ENCODE measurements around the gene MAP7. TPM values are rescaled to one million over a fixed set of nuclear protein-coding genes. Genes with fewer than 3 reads are reported as not detected.

Gene MAP7
- polyA plus RNA-seq, 2 of the 4 experiments (the other 2 are of a cell fraction) = 60.6 to 64.5 TPM

- Histone ChIP-seq H3K9me3 (no peaks in the 10 kb centered on the region), H3K4me3 (no peak overlapping the region), H3K4me2 (peak overlapping the region; percentile 49), H3K4me1 (peaks cover 87% of the 10 kb centered on the region), H3K27ac (peak overlapping the region; percentile 50 to 69; a peak in 5 of 6 replicates)
- 36% methylated on average over 3 of the region's 3 CpGs for WGBS (ENCODE audit: missing lambda C conversion rate)
- no peak for TF ChIP-seq BCL3 (IDR thresholded peaks at IDR 0.05)
- TF ChIP-seq TFCP2L1 (CRISPR knock-in tag; IDR thresholded peaks at IDR 0.05) = no peak
- no peak for TF ChIP-seq EHMT2 (IDR thresholded peaks at IDR 0.05; ENCODE audit: low read depth)
- TF ChIP-seq EHF (CRISPR knock-in tag; IDR thresholded peaks at IDR 0.05) = no peak
- TF ChIP-seq POLR2A (IDR thresholded peaks at IDR 0.05; ENCODE audit: low read length) = no peak
- no peak for TF ChIP-seq HOXB5 (CRISPR knock-in tag; IDR thresholded peaks at IDR 0.05)
- TF ChIP-seq ZNF302 (CRISPR knock-in tag; IDR thresholded peaks at IDR 0.05) = no peak
- TF ChIP-seq MYC (IDR thresholded peaks at IDR 0.05; ENCODE audit: borderline replicate concordance, low read length) = no peak
- TF ChIP-seq, protein P1, sequence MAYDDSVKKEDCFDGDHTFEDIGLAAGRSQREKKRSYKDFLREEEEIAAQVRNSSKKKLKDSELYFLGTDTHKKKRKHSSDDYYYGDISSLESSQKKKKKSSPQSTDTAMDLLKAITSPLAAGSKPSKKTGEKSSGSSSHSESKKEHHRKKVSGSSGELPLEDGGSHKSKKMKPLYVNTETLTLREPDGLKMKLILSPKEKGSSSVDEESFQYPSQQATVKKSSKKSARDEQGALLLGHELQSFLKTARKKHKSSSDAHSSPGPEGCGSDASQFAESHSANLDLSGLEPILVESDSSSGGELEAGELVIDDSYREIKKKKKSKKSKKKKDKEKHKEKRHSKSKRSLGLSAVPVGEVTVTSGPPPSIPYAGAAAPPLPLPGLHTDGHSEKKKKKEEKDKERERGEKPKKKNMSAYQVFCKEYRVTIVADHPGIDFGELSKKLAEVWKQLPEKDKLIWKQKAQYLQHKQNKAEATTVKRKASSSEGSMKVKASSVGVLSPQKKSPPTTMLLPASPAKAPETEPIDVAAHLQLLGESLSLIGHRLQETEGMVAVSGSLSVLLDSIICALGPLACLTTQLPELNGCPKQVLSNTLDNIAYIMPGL (CRISPR knock-in tag; IDR thresholded peaks at IDR 0.05; ENCODE audit: borderline replicate concordance) = no peak
- no peak for TF ChIP-seq ZC3H11A (IDR thresholded peaks at IDR 0.05)
- TF ChIP-seq HOXA7 (CRISPR knock-in tag; IDR thresholded peaks at IDR 0.05) = no peak
- ATAC-seq (peak in 1 of 2 experiments; percentile 39; a peak in 2 of 6 replicates), DNase-seq (ENCODE audit: low read depth in 1 of 2, low spot score in 1 of 2) (no peak), FAIRE-seq (no peak)
- ChIA-PET POLR2A (no interaction called here), CTCF (interaction anchor here (1.5 kb wide), 1 partner anchor 11 kb away, joined by 4 read pairs; no protein-coding TSS in a partner anchor)
These were observed 38.3 kb downstream of the MAP7 start for GRCh38 chr6:136511926-136512325.

DNA sequence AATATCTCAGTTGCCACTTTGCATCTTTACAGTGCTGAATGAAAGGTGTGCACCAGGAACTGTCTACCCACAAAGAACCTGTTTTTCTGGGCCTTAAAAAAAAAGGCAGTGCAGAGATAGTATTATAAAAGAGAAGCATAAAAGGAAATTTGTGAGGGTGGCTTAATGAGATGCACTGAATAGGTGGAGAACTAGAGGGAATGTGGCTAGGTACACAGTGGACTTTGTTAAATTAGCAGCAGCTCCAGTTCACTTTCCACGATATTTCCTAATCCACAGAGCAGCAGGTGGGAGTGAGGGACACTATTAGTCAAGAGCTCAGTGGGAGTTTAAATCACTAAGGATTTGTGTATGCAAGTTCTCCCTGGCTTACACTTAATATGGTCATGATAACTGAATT lies 38.8 kb downstream of the MAP7 start:
- ChIA-PET CTCF (interaction anchor here (1.5 kb wide), 1 partner anchor 12 kb away, joined by 4 read pairs; no protein-coding TSS in a partner anchor), POLR2A (no interaction called here)
- Histone ChIP-seq H3K27ac (peak overlapping the region; percentile 50 to 69; a peak in 5 of 6 replicates), H3K4me1 (peaks cover 87% of the 10 kb centered on the region), H3K9me3 (no peaks in the 10 kb centered on the region), H3K4me3 (no peak overlapping the region), H3K4me2 (peak overlapping the region; percentile 49; the same call in 2 of the 3 replicates)
- TF ChIP-seq TP53 (CRISPR knock-in tag; IDR thresholded peaks at IDR 0.05) (no peak), JUNB (IDR thresholded peaks at IDR 0.05) (no peak), FOSL2 (IDR thresholded peaks at IDR 0.05) (no peak), FOSL2 (CRISPR knock-in tag; IDR thresholded peaks at IDR 0.05) (no peak), HOXB13 (CRISPR knock-in tag; IDR thresholded peaks at IDR 0.05; ENCODE audit: low read depth) (no peak), NPAS2 (CRISPR knock-in tag; IDR thresholded peaks at IDR 0.05; ENCODE audit: borderline replicate concordance) (no peak)
- ATAC-seq = no peak
- WGBS (ENCODE audit: missing lambda C conversion rate) = 63% methylated on average over 1 of the region's 1 CpG
- DNase-seq (ENCODE audit: low read depth in 1 of 2, low spot score in 1 of 2) = no peak
- FAIRE-seq = no peak

- no peak for FAIRE-seq
- CTCF ChIA-PET = interaction anchor here (1.5 kb wide), 1 partner anchor 40 kb away, joined by 5 read pairs; the partner anchor contains the start of gene MAP7
- Histone ChIP-seq H3K4me1 (peaks cover 87% of the 10 kb centered on the region), H3K9me3 (no peaks in the 10 kb centered on the region), H3K27ac (peak overlapping the region; percentile 50 to 69; a peak in 3 of 6 replicates), H3K4me3 (no peak overlapping the region), H3K4me2 (no peak overlapping the region; the same call in 1 of the 3 replicates)
- no peak for DNase-seq (ENCODE audit: low read depth in 1 of 2, low spot score in 1 of 2)
- POLR2A ChIA-PET = no interaction called here
- no peak for ATAC-seq
- WGBS (ENCODE audit: missing lambda C conversion rate) = 76% methylated on average over 4 of the region's 4 CpGs
- no peak for TF ChIP-seq RCOR1 (IDR thresholded peaks at IDR 0.05; ENCODE audit: low read depth, low read length)
- TF ChIP-seq RFX5 (IDR thresholded peaks at IDR 0.05) = no peak
- no peak for TF ChIP-seq HEYL (CRISPR knock-in tag; IDR thresholded peaks at IDR 0.05)
- TF ChIP-seq EP300 (IDR thresholded peaks at IDR 0.05) = no peak
- TF ChIP-seq TFCP2L1 (CRISPR knock-in tag; IDR thresholded peaks at IDR 0.05) = no peak
- TF ChIP-seq, protein P2, sequence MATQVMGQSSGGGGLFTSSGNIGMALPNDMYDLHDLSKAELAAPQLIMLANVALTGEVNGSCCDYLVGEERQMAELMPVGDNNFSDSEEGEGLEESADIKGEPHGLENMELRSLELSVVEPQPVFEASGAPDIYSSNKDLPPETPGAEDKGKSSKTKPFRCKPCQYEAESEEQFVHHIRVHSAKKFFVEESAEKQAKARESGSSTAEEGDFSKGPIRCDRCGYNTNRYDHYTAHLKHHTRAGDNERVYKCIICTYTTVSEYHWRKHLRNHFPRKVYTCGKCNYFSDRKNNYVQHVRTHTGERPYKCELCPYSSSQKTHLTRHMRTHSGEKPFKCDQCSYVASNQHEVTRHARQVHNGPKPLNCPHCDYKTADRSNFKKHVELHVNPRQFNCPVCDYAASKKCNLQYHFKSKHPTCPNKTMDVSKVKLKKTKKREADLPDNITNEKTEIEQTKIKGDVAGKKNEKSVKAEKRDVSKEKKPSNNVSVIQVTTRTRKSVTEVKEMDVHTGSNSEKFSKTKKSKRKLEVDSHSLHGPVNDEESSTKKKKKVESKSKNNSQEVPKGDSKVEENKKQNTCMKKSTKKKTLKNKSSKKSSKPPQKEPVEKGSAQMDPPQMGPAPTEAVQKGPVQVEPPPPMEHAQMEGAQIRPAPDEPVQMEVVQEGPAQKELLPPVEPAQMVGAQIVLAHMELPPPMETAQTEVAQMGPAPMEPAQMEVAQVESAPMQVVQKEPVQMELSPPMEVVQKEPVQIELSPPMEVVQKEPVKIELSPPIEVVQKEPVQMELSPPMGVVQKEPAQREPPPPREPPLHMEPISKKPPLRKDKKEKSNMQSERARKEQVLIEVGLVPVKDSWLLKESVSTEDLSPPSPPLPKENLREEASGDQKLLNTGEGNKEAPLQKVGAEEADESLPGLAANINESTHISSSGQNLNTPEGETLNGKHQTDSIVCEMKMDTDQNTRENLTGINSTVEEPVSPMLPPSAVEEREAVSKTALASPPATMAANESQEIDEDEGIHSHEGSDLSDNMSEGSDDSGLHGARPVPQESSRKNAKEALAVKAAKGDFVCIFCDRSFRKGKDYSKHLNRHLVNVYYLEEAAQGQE (IDR thresholded peaks at IDR 0.05) = no peak
- TF ChIP-seq RNF2 (IDR thresholded peaks at IDR 0.05; ENCODE audit: borderline replicate concordance, low read depth) = no peak
- no peak for TF ChIP-seq SMC3 (IDR thresholded peaks at IDR 0.05)
- no peak for TF ChIP-seq CBX8 (IDR thresholded peaks at IDR 0.05)
- no peak for TF ChIP-seq CHD4 (IDR thresholded peaks at IDR 0.05; ENCODE audit: borderline replicate concordance)
- no peak for TF ChIP-seq ZNF302 (CRISPR knock-in tag; IDR thresholded peaks at IDR 0.05)
- TF ChIP-seq, protein P3, sequence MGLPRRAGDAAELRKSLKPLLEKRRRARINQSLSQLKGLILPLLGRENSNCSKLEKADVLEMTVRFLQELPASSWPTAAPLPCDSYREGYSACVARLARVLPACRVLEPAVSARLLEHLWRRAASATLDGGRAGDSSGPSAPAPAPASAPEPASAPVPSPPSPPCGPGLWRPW (IDR thresholded peaks at IDR 0.05) = no peak
- no peak for TF ChIP-seq CHD2 (IDR thresholded peaks at IDR 0.05; ENCODE audit: low read length, partially characterized antibody)
- no peak for TF ChIP-seq FOSL2 (IDR thresholded peaks at IDR 0.05)
- TF ChIP-seq FOSL2 (CRISPR knock-in tag; IDR thresholded peaks at IDR 0.05) = no peak
- TF ChIP-seq MYC (IDR thresholded peaks at IDR 0.05; ENCODE audit: borderline replicate concordance, low read length) = no peak
These were observed 39.4 kb downstream of the MAP7 start for GRCh38 chr6:136510782-136511181.
